RWPE2 (cell line): ENCODE data around the gene PDLIM4.

Experiments used
- ATAC-seq: fragments of 200-7000 bp; cut with Tn5 transposase; 3 replicates; pipeline ENCODE4 v1.9.1; 2021; ENCODE audit warnings: low read depth
- DNase-seq: peaks from one replicate; pipeline ENCODE4 v3.0.0-alpha.2; 2020; ENCODE audit warnings: low spot score
- H3K27ac ChIP-seq: fragments of 450-650 bp; 2 replicates; pipeline ENCODE4 v1.5.1; 2017; ENCODE audit warnings: mild to moderate bottlenecking; ENCODE audit not compliant: poor library complexity, severe bottlenecking
- H3K27me3 ChIP-seq: fragments of 250-450 bp; sonication (Bioruptor Pico); 2 replicates; pipeline ENCODE4 v1.5.1; 2021; ENCODE audit warnings: mild to moderate bottlenecking, moderate library complexity; ENCODE audit not compliant: insufficient read depth, poor library complexity, severe bottlenecking
- H3K36me3 ChIP-seq: fragments of 250-450 bp; sonication (Bioruptor Pico); 2 replicates; pipeline ENCODE4 v1.5.1; 2020; ENCODE audit warnings: low read depth, mild to moderate bottlenecking, moderate library complexity
- H3K4me1 ChIP-seq: fragments of 250-450 bp; sonication (Bioruptor Pico); 2 replicates; pipeline ENCODE4 v1.5.1; 2021; ENCODE audit warnings: mild to moderate bottlenecking, moderate library complexity; ENCODE audit not compliant: insufficient read depth, poor library complexity, severe bottlenecking
- H3K4me3 ChIP-seq: fragments of 250-450 bp; sonication (Bioruptor Pico); 2 replicates; pipeline ENCODE4 v1.5.1; 2021; ENCODE audit warnings: mild to moderate bottlenecking, moderate library complexity; ENCODE audit not compliant: severe bottlenecking
- H3K9me3 ChIP-seq: fragments of 250-450 bp; sonication (Bioruptor Pico); 2 replicates; pipeline ENCODE4 v1.5.1; 2021; ENCODE audit warnings: mild to moderate bottlenecking, moderate library complexity; ENCODE audit not compliant: severe bottlenecking
- TF ChIP-seq, protein P1 (sequence below): fragments of 450-650 bp; IDR thresholded peaks from one replicate; pipeline ENCODE4 v1.5.1; 2017; ENCODE audit warnings: mild to moderate bottlenecking, moderate library complexity; ENCODE audit not compliant: poor library complexity, severe bottlenecking

PDLIM4 gene

DNA sequence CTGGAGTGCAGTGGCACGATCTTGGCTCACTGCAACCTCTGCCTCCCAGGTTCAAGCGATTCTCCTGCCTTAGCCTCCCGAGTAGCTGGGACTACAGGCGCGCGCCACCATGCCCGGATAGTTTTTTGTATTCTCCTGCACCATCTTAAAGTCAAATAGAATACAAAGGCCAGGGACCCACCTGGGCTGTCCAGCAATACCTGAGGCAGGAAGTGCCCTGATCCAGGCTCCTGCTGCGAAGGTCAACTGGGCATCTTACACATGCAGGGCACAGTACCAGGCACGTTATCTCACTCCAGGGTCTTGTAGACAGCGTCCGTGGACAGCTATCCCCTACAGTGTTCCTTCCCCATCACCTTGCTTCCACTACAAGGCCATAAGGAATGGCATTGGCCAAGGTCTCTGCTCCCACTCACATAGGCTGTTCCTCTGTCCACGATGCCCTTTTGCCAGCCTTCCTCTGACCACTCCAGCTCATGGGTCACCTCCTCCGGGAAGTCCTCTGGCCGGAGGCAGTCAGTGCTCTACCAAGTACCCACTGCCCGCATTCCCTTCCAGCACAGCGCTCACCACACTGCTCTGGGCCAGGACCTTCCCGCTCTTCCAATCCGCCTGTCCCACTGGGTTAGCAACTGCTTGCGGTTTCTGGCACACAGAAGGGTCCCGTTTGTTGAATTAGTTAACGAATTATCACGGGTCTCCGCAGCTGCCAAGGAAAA lies 30.8 kb upstream of the PDLIM4 start:
- H3K27me3 ChIP-seq = no peaks in the 10 kb centered on the region
- H3K9me3 ChIP-seq = no peaks in the 10 kb centered on the region
- peak overlapping the region; percentile 83 for H3K27ac ChIP-seq
- H3K4me3 ChIP-seq = peak overlapping the region; percentile 55
- ATAC-seq (no peak), DNase-seq (peak; percentile 53)
- H3K4me1 ChIP-seq = peaks cover 25% of the 10 kb centered on the region
- H3K36me3 ChIP-seq = no peaks in the 10 kb centered on the region
- TF ChIP-seq, protein P1, sequence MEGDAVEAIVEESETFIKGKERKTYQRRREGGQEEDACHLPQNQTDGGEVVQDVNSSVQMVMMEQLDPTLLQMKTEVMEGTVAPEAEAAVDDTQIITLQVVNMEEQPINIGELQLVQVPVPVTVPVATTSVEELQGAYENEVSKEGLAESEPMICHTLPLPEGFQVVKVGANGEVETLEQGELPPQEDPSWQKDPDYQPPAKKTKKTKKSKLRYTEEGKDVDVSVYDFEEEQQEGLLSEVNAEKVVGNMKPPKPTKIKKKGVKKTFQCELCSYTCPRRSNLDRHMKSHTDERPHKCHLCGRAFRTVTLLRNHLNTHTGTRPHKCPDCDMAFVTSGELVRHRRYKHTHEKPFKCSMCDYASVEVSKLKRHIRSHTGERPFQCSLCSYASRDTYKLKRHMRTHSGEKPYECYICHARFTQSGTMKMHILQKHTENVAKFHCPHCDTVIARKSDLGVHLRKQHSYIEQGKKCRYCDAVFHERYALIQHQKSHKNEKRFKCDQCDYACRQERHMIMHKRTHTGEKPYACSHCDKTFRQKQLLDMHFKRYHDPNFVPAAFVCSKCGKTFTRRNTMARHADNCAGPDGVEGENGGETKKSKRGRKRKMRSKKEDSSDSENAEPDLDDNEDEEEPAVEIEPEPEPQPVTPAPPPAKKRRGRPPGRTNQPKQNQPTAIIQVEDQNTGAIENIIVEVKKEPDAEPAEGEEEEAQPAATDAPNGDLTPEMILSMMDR = no peak

DNA sequence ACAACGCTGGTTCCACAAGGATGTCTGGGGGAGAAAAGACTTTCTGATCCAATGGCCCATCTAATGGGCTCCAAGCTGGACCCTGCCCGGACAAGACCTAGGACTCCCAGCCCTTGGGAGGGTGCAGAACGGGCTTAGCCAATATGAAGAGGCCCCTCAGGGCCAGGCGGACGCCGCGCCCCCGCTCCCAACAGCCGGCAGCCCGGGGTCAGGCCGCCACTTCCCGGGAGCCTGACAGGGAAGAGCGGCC lies 30.3 kb upstream of the PDLIM4 start:
- TF ChIP-seq, protein P1 = no peak
- ATAC-seq (no peak), DNase-seq (no peak)
- Histone ChIP-seq H3K4me1 (peaks cover 25% of the 10 kb centered on the region), H3K36me3 (no peaks in the 10 kb centered on the region), H3K9me3 (no peaks in the 10 kb centered on the region), H3K27me3 (no peaks in the 10 kb centered on the region), H3K27ac (peak overlapping the region; percentile 83), H3K4me3 (peak overlapping the region; percentile 55)

DNA sequence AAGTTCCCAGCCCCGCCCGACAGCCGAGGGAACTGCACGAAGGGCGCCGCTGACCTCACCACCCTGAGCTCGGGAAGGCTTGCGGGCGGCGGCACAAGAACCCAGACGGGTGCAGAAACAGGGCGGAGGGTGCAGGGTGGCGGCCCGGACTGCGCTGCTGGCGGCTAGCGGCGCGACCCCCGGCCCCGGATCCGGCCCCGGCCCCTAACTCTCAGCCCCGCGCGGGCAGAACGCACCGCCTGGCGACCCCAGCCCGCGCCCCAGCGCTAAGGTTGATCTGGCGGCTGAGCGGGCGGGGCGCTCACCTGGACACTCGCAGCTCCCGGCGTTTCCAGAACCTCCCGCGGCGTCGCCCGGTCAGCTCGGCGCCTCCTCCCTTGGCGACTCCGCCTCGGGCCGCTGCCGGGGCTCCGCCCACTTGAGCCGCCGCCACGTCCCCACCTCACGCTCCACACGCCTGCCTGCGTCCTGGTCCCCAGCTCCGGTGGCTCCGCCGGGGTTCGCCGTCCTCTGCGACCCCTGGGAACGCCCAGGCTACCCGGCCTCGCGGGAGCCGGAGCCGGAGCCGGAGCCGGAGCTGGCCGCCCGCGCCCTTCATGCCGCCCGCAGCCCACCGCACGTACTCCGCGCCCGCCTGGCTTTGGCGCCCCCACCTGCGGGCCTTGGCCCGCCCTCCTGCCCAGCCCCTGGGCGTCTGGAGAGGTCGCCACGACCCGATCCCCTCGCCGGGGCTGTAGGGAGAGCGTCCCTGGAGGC lies 29.8 kb upstream of the PDLIM4 start, which contains the start of gene P4HA2:
P4HA2 (minus strand) TSS at position 369 of the 756 bp plus-strand sequence. CDS start 9,227 bp downstream, outside the sequence.
- ATAC-seq (peak; percentile 70), DNase-seq (peak; percentile 88)
- H3K4me3 ChIP-seq = peak within 1 kb of the TSS; percentile 55
- H3K36me3 ChIP-seq = no peaks in the 10 kb centered on the region
- no peaks in the 10 kb centered on the region for H3K9me3 ChIP-seq
- TF ChIP-seq, protein P1 = peak; percentile 10
- H3K4me1 ChIP-seq = peaks cover 25% of the 10 kb centered on the region
- no peaks in the 10 kb centered on the region for H3K27me3 ChIP-seq
- peak within 1 kb of the TSS; percentile 83 for H3K27ac ChIP-seq

DNA sequence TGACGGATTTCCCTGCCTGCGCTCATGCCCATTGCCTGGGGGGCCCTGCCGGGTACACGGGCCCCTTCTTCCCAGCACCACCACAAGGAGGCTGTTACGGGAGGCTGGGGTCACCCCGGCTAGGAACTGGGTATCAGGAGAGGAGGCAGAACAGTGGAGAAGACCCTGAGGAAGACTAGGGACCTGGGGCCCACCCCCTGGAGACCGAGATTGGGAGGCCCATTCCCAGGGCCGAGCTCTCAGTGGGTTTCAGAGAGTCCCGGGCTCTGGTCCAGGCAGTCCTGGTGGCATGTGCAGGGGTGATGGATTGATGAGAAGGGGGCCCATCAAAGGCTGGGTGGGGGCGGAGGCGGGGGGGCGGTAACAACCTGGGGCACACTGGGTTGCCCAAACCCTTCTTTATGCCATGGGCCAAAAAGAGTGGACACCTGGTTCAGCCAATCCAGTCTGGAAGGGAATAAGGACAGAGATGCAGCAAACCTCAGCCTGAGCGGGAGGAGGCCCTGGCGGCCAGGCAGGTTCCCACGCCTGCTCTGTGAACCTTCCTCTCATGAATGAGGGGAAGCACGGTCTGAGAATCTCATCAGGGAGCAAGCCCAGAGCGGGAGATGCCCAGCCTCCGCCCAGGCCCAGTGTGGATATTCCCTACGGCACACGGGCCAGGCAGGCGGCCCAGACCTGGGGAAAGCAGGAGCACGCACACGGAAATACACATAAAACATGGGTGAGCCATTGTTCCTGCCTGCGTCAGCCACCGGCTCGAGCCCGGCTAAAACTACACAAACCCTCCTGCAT lies 29.1 kb upstream of the PDLIM4 start:
- H3K27me3 ChIP-seq = no peaks in the 10 kb centered on the region
- peaks cover 25% of the 10 kb centered on the region for H3K4me1 ChIP-seq
- peak; percentile 66 for DNase-seq
- H3K9me3 ChIP-seq = no peaks in the 10 kb centered on the region
- TF ChIP-seq, protein P1 = no peak
- peak overlapping the region; percentile 83 for H3K27ac ChIP-seq
- no peaks in the 10 kb centered on the region for H3K36me3 ChIP-seq
- peak overlapping the region; percentile 55 for H3K4me3 ChIP-seq
- no peak for ATAC-seq
